ENCODE data around the gene GABRA6.
"Not testable (repeated sequence)": the region's sequence is repeated elsewhere in the genome, so short reads cannot be mapped to it uniquely, and the experiment has no call there.

The GABRA6 gene

GRCh38 chr5:161685461-161685860 is at the start of gene GABRA6:
GABRA6 (plus strand) TSS chr5:161685721; CDS start chr5:161685990, 269 bp downstream.
- no peak for DNase-seq

- no peak for DNase-seq
These were observed 47.9 kb upstream of the GABRA6 start for GRCh38 chr5:161637591-161637990.

- DNase-seq: no peak
These were observed 44.1 kb upstream of the GABRA6 start for GRCh38 chr5:161641444-161641843.

- no peak for DNase-seq
These were observed 40.3 kb upstream of the GABRA6 start for GRCh38 chr5:161645264-161645663.

GRCh38 chr5:161651926-161652325 is 33.6 kb upstream of the GABRA6 start:
- not testable (repeated sequence) for DNase-seq

GRCh38 chr5:161660806-161661205 is 24.7 kb upstream of the GABRA6 start:
- no peak for DNase-seq

GRCh38 chr5:161663431-161663830 is 22.1 kb upstream of the GABRA6 start:
- no peak for DNase-seq

- DNase-seq: no peak
These were observed 9.4 kb upstream of the GABRA6 start for GRCh38 chr5:161676103-161676502.

- no peak for DNase-seq
These were observed 628 bp downstream of the GABRA6 start for GRCh38 chr5:161686149-161686548.

- DNase-seq: no peak
These were observed 1.4 kb downstream of the GABRA6 start for GRCh38 chr5:161686881-161687280.

- no peak for DNase-seq
These were observed 1.8 kb downstream of the GABRA6 start for GRCh38 chr5:161687316-161687715.

- DNase-seq: no peak
These were observed 6.4 kb downstream of the GABRA6 start for GRCh38 chr5:161691911-161692310.

- no peak for DNase-seq
These were observed 11.5 kb downstream of the GABRA6 start for GRCh38 chr5:161697001-161697400.

GRCh38 chr5:161700065-161700464 is 14.5 kb downstream of the GABRA6 start:
- no peak for DNase-seq

- no peak for DNase-seq
These were observed 18.0 kb downstream of the GABRA6 start for GRCh38 chr5:161703528-161703927.

- DNase-seq: no peak
These were observed 21.9 kb downstream of the GABRA6 start for GRCh38 chr5:161707382-161707781.

GRCh38 chr5:161709239-161709638 is 23.7 kb downstream of the GABRA6 start:
- no peak for DNase-seq

- no peak for DNase-seq
These were observed 27.5 kb downstream of the GABRA6 start for GRCh38 chr5:161713042-161713441.

GRCh38 chr5:161719157-161719556 is 33.6 kb downstream of the GABRA6 start:
- DNase-seq: no peak

- no peak for DNase-seq
These were observed 34.9 kb downstream of the GABRA6 start for GRCh38 chr5:161720460-161720859.

GRCh38 chr5:161734741-161735140 is 49.2 kb downstream of the GABRA6 start:
- no peak for DNase-seq

- no peak for DNase-seq
These were observed 54.9 kb downstream of the GABRA6 start for GRCh38 chr5:161740433-161740832.

- DNase-seq: no peak
These were observed 58.8 kb downstream of the GABRA6 start for GRCh38 chr5:161744276-161744675.

GRCh38 chr5:161745392-161745791 is 59.9 kb downstream of the GABRA6 start:
- DNase-seq: no peak

Data from anterior cingulate cortex (tissue), 58 donors.